Measurements from ENCODE around the gene RCAN2. TPM values are rescaled to one million over a fixed set of nuclear protein-coding genes. Genes with fewer than 3 reads are reported as not detected.

RCAN2 gene
- total RNA-seq (2022; extraction: Qiagen RNA extraction): not detected in 5 replicates

DNA sequence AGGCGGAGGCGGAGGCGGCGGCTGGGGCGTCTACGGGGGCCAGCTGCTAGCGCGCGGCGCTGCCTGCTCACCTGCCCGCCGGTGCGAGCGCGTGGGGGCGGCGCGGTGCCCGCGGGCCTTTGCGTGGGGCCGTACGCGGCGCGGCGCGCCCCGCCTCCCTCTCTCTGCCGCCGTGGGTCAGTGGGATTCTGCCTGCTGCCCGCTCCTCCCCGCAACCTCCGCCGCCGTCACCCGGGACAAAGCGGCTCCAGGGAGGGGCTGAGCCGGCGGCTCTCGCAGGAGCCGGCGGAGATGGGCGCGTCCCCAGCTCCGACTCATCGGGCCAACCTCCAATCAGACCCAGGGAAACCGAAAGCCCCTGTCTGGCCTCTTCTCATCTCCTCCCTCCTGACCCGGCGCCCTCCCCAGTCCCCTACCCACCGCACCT is at the start of gene RCAN2:
TSS of gene RCAN2 (minus strand) at position 249 of the 427 bp plus-strand sequence.

Other genes with a start within 250 kb of the RCAN2 start
- 0.06 TPM in 1 of 5 replicates, not detected in the others for gene CYP39A1, start 161.4 kb upstream of the RCAN2 start, total RNA-seq (2022; extraction: Qiagen RNA extraction)
- 0.10 to 0.66 TPM (median 0.50 TPM) in 5 replicates for gene SLC25A27, start 161.5 kb upstream of the RCAN2 start, total RNA-seq (2022; extraction: Qiagen RNA extraction)
- gene TDRD6, start 196.4 kb upstream of the RCAN2 start, total RNA-seq (2022; extraction: Qiagen RNA extraction): not detected in 5 replicates
- not detected in 5 replicates for gene PLA2G7, start 243.9 kb upstream of the RCAN2 start, total RNA-seq (2022; extraction: Qiagen RNA extraction)

Data from A549 treated with dexamethasone at 1 μM for 4 hours (cell line).